Liver (tissue), 9 donors: Measurements from ENCODE around the gene POLR1H. TPM values are rescaled to one million over a fixed set of nuclear protein-coding genes. Genes with fewer than 3 reads are reported as not detected.
A peak's percentile ranks its signal among the peaks of the same experiment; 100 is the strongest.

Experiments used
- DNase-seq: peaks from one replicate; pipeline ENCODE4 v3.0.0-alpha.2; 2017; ENCODE audit warnings: low spot score
- H3K27ac ChIP-seq, 2 donors: one replicate each; pipeline ENCODE4 v1.7.0; 2013; ENCODE audit warnings: inconsistent platforms in 2 of 2, low read length in 2 of 2, control low read depth in 1 of 2, low read depth in 1 of 2, mild to moderate bottlenecking in 1 of 2
- H3K27me3 ChIP-seq, 4 donors: one replicate each; pipeline versions ENCODE4 v1.6.1 to v1.7.0; 2013; ENCODE audit warnings: low read length in 3 of 4, inconsistent platforms in 1 of 4, mild to moderate bottlenecking in 1 of 4, moderate library complexity in 1 of 4; ENCODE audit not compliant: control insufficient read depth in 4 of 4, insufficient read depth in 4 of 4
- H3K36me3 ChIP-seq, 4 donors: one replicate each; pipeline versions ENCODE4 v1.6.1 to v1.7.0; 2013; ENCODE audit warnings: low read length in 3 of 4, mild to moderate bottlenecking in 3 of 4, low read depth in 1 of 4, moderate library complexity in 1 of 4; ENCODE audit not compliant: control insufficient read depth in 4 of 4, insufficient read depth in 3 of 4
- H3K4me1 ChIP-seq, 4 donors: one replicate each; pipeline versions ENCODE4 v1.6.1 to v1.7.0; 2013; ENCODE audit warnings: low read length in 3 of 4, mild to moderate bottlenecking in 3 of 4, moderate library complexity in 1 of 4; ENCODE audit not compliant: control insufficient read depth in 4 of 4, insufficient read depth in 4 of 4
- H3K4me3 ChIP-seq, 3 donors: one replicate each; pipeline versions ENCODE4 v1.6.1 to v1.7.0; 2013; ENCODE audit warnings: low read length in 3 of 3, control low read depth in 1 of 3, low read depth in 1 of 3, mild to moderate bottlenecking in 1 of 3
- H3K9ac ChIP-seq, 2 donors: one replicate each; pipeline ENCODE4 v1.7.0; 2013; ENCODE audit warnings: low read length in 2 of 2, mild to moderate bottlenecking in 2 of 2, moderate library complexity in 2 of 2, control low read depth in 1 of 2, low read depth in 1 of 2
- H3K9me3 ChIP-seq, 4 donors: one replicate each; pipeline versions ENCODE4 v1.6.1 to v1.7.0; 2013; ENCODE audit warnings: low read length in 3 of 4; ENCODE audit not compliant: control insufficient read depth in 4 of 4
- EGR1 ChIP-seq, 2 donors: IDR thresholded peaks; 2 replicates each; pipeline ENCODE4 v1.6.1; 2016 to 2018; ENCODE audit warnings: antibody characterized with exemption in 2 of 2, low read depth in 2 of 2
- FOXA1 ChIP-seq: IDR thresholded peaks from 2 replicates; pipeline ENCODE4 v1.6.1; 2016; ENCODE audit warnings: antibody characterized with exemption
- FOXA2 ChIP-seq: IDR thresholded peaks from 2 replicates; pipeline ENCODE4 v1.6.1; 2016; ENCODE audit warnings: antibody characterized with exemption
- GABPA ChIP-seq, 2 donors: IDR thresholded peaks in 1 of 2; conservative IDR thresholded peaks in 1 of 2; 2 replicates each; pipeline ENCODE4 v1.6.1; 2016; ENCODE audit warnings: antibody characterized with exemption in 2 of 2, mild to moderate bottlenecking in 1 of 2, moderate library complexity in 1 of 2
- HNF4A ChIP-seq, 2 donors: conservative IDR thresholded peaks; 2 replicates each; pipeline ENCODE4 v1.6.1; 2016; ENCODE audit warnings: antibody characterized with exemption in 2 of 2, mild to moderate bottlenecking in 2 of 2
- HNF4G ChIP-seq: IDR thresholded peaks from 2 replicates; pipeline ENCODE4 v1.6.1; 2016; ENCODE audit warnings: antibody characterized with exemption
- JUND ChIP-seq, 2 donors: IDR thresholded peaks; 2 replicates each; pipeline ENCODE4 v1.6.1; 2016; ENCODE audit warnings: antibody characterized with exemption in 2 of 2
- NR2F2 ChIP-seq: IDR thresholded peaks from 2 replicates; pipeline ENCODE4 v1.6.1; 2016; ENCODE audit warnings: antibody characterized with exemption
- RAD21 ChIP-seq, 2 donors: IDR thresholded peaks; 2 replicates each; pipeline ENCODE4 v1.6.1; 2016; ENCODE audit warnings: antibody characterized with exemption in 2 of 2, mild to moderate bottlenecking in 2 of 2
- RXRA ChIP-seq, 2 donors: IDR thresholded peaks; 2 replicates each; pipeline ENCODE4 v1.6.1; 2017 to 2018; ENCODE audit warnings: antibody characterized with exemption in 2 of 2, mild to moderate bottlenecking in 1 of 2
- SP1 ChIP-seq: IDR thresholded peaks from 2 replicates; pipeline ENCODE4 v1.6.1; 2018; ENCODE audit warnings: antibody characterized with exemption, mild to moderate bottlenecking
- TAF1 ChIP-seq: conservative IDR thresholded peaks from 2 replicates; pipeline ENCODE4 v1.6.1; 2016; ENCODE audit warnings: antibody characterized with exemption, mild to moderate bottlenecking
- YY1 ChIP-seq: IDR thresholded peaks from 2 replicates; pipeline ENCODE4 v1.6.1; 2016; ENCODE audit warnings: antibody characterized with exemption, mild to moderate bottlenecking
- WGBS: extraction: QIAGEN DNeasy Blood & Tissue Kit; methylation state at CpG from one replicate; pipeline ENCODE4 v1.1.7; 2013; 5-methylcytosine and 5-hydroxymethylcytosine counted together
- polyA plus RNA-seq, 2 donors: library from polyadenylated mRNA; stranded (reverse) in 1 of 2; unstranded in 1 of 2; fragments of 200-250 nt in 1 of 2; fragments of >200 nt in 1 of 2; fragmentation: Nextera tagmentation in 1 of 2; extraction: Ambion mirVana in 1 of 2; gene quantifications; one replicate each; pipeline versions ENCODE4 v1.2.1 to v1.2.3, GENCODE V29; 2013 to 2015
- total RNA-seq, 2 donors: library from RNA; depleted of rRNA; stranded (reverse); fragments of >200 nt; gene quantifications; one replicate each; pipeline ENCODE4 v1.2.3, GENCODE V29; 2014
- TF ChIP-seq, protein P1 (sequence below): IDR thresholded peaks from 2 replicates; pipeline ENCODE4 v1.6.1; 2016; ENCODE audit warnings: antibody characterized with exemption
- TF ChIP-seq, protein P2 (sequence below): IDR thresholded peaks from 2 replicates; pipeline ENCODE4 v1.6.1; 2016; ENCODE audit warnings: antibody characterized with exemption, mild to moderate bottlenecking
- TF ChIP-seq, protein P3 (sequence below): fragments of 150-350 bp; IDR thresholded peaks from 2 replicates; pipeline ENCODE4 v1.5.1; 2017; ENCODE audit warnings: improper control_type of control experiment, low read depth, low read length; ENCODE audit not compliant: missing input control
- TF ChIP-seq, protein P4 (sequence below): IDR thresholded peaks from 2 replicates; pipeline ENCODE4 v1.6.1; 2016; ENCODE audit warnings: antibody characterized with exemption
- TF ChIP-seq, protein P5 (sequence below): IDR thresholded peaks from 2 replicates; pipeline ENCODE4 v1.6.1; 2016; ENCODE audit warnings: antibody characterized with exemption
- donor health status: healthy.
- donor health status: healthy.
- donor health status: healthy.
- donor health status: healthy.
- donor health status: healthy.

The POLR1H gene
- total and polyA plus RNA-seq, 4 donors, result 7.0 to 27.5 (median 16.8) TPM

DNA sequence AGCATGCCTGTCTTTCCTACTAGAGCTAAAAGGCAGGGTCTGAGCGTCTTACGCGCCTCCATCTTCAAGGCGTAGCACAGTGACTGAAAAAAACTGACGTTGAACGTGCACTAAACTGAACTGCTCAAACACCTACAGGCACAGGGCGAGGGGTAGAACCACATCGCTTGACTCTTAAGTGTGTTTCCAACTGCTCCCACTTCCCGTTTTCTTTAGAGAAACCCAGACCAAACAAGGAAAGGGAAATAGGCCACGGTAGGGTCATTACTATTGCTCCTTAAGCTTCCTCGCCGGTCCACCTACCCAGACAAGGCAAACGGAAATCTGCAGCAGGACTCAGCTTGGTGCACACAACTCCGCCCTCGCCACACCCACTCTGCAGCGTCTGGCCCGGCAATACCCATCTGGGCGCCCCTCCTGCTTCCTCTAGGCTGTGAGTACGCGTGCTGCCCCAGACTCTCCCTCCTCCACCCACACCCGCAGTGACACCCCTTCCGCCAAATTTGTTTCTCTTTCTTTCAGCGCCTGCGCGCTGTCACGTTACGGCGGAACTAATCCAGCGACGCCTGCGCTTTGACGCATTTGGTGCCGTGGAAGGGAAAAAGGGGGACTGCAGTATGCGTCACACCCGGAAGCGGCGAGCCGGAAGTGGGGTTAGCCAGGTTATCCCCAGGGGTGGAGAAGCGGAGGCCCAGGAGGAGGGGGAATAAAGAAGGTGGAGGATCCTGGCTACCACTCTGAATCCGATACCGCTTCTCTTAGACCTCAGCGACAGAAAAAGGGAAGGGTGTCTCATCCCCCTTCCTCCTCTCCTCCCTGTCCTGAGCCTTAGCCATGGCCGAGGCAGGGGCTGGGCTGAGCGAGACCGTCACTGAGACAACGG, 5.8 kb downstream of the POLR1H start, which contains the start of gene PPP1R11:
PPP1R11 (plus strand) TSS at position 622 of the 883 bp plus-strand sequence; CDS start at position 835, 213 bp downstream.
- peak; percentile 73 to 80 for TF ChIP-seq RXRA (IDR thresholded peaks at IDR 0.05)
- TF ChIP-seq YY1, result peak; percentile 74
- TF ChIP-seq, protein P1, sequence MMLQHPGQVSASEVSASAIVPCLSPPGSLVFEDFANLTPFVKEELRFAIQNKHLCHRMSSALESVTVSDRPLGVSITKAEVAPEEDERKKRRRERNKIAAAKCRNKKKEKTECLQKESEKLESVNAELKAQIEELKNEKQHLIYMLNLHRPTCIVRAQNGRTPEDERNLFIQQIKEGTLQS, result peak; percentile 81
- TF ChIP-seq JUND (IDR thresholded peaks at IDR 0.05), result peak; percentile 94 to 97
- peak; percentile 93 to 98 for TF ChIP-seq EGR1 (IDR thresholded peaks at IDR 0.05; ENCODE audit: low read depth in 2 of 2)
- peak; percentile 97 to 99 for TF ChIP-seq GABPA (IDR thresholded peaks at IDR 0.05 in 1 of 2, conservative IDR thresholded peaks at IDR 0.05 in 1 of 2)
- TF ChIP-seq HNF4A (conservative IDR thresholded peaks at IDR 0.05), result peak; percentile 50 to 58
- peak; percentile 99 for TF ChIP-seq NR2F2
- peak; percentile 44 to 51 for TF ChIP-seq RAD21 (IDR thresholded peaks at IDR 0.05)
- TF ChIP-seq, protein P2, sequence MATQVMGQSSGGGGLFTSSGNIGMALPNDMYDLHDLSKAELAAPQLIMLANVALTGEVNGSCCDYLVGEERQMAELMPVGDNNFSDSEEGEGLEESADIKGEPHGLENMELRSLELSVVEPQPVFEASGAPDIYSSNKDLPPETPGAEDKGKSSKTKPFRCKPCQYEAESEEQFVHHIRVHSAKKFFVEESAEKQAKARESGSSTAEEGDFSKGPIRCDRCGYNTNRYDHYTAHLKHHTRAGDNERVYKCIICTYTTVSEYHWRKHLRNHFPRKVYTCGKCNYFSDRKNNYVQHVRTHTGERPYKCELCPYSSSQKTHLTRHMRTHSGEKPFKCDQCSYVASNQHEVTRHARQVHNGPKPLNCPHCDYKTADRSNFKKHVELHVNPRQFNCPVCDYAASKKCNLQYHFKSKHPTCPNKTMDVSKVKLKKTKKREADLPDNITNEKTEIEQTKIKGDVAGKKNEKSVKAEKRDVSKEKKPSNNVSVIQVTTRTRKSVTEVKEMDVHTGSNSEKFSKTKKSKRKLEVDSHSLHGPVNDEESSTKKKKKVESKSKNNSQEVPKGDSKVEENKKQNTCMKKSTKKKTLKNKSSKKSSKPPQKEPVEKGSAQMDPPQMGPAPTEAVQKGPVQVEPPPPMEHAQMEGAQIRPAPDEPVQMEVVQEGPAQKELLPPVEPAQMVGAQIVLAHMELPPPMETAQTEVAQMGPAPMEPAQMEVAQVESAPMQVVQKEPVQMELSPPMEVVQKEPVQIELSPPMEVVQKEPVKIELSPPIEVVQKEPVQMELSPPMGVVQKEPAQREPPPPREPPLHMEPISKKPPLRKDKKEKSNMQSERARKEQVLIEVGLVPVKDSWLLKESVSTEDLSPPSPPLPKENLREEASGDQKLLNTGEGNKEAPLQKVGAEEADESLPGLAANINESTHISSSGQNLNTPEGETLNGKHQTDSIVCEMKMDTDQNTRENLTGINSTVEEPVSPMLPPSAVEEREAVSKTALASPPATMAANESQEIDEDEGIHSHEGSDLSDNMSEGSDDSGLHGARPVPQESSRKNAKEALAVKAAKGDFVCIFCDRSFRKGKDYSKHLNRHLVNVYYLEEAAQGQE, result peak; percentile 89
- TF ChIP-seq SP1, result peak; percentile 90
- TF ChIP-seq, protein P3, sequence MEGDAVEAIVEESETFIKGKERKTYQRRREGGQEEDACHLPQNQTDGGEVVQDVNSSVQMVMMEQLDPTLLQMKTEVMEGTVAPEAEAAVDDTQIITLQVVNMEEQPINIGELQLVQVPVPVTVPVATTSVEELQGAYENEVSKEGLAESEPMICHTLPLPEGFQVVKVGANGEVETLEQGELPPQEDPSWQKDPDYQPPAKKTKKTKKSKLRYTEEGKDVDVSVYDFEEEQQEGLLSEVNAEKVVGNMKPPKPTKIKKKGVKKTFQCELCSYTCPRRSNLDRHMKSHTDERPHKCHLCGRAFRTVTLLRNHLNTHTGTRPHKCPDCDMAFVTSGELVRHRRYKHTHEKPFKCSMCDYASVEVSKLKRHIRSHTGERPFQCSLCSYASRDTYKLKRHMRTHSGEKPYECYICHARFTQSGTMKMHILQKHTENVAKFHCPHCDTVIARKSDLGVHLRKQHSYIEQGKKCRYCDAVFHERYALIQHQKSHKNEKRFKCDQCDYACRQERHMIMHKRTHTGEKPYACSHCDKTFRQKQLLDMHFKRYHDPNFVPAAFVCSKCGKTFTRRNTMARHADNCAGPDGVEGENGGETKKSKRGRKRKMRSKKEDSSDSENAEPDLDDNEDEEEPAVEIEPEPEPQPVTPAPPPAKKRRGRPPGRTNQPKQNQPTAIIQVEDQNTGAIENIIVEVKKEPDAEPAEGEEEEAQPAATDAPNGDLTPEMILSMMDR, result no peak
- TF ChIP-seq HNF4G, result no peak
- peak; percentile 90 for TF ChIP-seq TAF1
- TF ChIP-seq, protein P4, sequence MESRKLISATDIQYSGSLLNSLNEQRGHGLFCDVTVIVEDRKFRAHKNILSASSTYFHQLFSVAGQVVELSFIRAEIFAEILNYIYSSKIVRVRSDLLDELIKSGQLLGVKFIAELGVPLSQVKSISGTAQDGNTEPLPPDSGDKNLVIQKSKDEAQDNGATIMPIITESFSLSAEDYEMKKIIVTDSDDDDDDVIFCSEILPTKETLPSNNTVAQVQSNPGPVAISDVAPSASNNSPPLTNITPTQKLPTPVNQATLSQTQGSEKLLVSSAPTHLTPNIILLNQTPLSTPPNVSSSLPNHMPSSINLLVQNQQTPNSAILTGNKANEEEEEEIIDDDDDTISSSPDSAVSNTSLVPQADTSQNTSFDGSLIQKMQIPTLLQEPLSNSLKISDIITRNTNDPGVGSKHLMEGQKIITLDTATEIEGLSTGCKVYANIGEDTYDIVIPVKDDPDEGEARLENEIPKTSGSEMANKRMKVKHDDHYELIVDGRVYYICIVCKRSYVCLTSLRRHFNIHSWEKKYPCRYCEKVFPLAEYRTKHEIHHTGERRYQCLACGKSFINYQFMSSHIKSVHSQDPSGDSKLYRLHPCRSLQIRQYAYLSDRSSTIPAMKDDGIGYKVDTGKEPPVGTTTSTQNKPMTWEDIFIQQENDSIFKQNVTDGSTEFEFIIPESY, result peak; percentile 83
- peak; percentile 59 for TF ChIP-seq FOXA1
- TF ChIP-seq, protein P5, sequence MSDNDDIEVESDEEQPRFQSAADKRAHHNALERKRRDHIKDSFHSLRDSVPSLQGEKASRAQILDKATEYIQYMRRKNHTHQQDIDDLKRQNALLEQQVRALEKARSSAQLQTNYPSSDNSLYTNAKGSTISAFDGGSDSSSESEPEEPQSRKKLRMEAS, result peak; percentile 100
- peak; percentile 60 for TF ChIP-seq FOXA2
- H3K4me3 ChIP-seq, result peak within 1 kb of the TSS; percentile 62 to 95 (median 83)
- no peaks in the 10 kb centered on the region for H3K9me3 ChIP-seq
- WGBS, result under 1% methylated on average over 46 of the region's 46 CpGs
- H3K27ac ChIP-seq, result peak within 1 kb of the TSS; percentile 87 to 90
- H3K9ac ChIP-seq, result peak within 1 kb of the TSS; percentile 84 to 85
- peaks cover 0 to 16% (median 9%) of the 10 kb centered on the region in 4 donors for H3K36me3 ChIP-seq
- peaks cover 0 to 1% (median 0%) of the 10 kb centered on the region in 4 donors for H3K27me3 ChIP-seq
- H3K4me1 ChIP-seq, result peaks cover 6 to 34% (median 28%) of the 10 kb centered on the region in 4 donors
- peak; percentile 95 for DNase-seq
